GM10266 (cell line): ENCODE measurements around the gene CDK5.

Source experiments
- DNase-seq: peaks from one replicate; pipeline ENCODE4 v3.0.0; 2012; ENCODE audit errors: extremely low spot score
- TF ChIP-seq, protein P1 (sequence below): IDR thresholded peaks from 2 replicates; pipeline ENCODE4 v1.5.1; 2012; ENCODE audit warnings: mild to moderate bottlenecking, low read depth; ENCODE audit not compliant: control insufficient read depth, insufficient read depth; ENCODE audit errors: missing control alignments

Gene CDK5

DNA sequence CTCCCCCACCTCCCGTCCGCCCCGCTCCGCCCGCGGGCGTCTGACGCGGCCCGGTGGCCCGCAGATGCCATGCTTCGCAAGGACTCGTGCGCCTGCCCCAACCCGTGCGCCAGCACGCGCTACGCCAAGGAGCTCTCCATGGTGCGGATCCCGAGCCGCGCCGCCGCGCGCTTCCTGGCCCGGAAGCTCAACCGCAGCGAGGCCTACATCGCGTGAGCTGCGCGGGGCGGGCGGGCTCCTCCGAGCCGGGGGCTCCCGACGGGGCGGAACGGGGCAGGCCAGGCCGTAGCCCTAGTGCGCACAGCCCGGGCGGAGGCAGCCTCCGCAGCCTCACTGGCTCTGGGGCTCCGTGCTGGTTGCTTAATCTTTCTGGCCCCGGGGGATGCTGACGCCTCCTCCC, 6.6 kb downstream of the CDK5 start:
- no peak for DNase-seq
- TF ChIP-seq, protein P1, sequence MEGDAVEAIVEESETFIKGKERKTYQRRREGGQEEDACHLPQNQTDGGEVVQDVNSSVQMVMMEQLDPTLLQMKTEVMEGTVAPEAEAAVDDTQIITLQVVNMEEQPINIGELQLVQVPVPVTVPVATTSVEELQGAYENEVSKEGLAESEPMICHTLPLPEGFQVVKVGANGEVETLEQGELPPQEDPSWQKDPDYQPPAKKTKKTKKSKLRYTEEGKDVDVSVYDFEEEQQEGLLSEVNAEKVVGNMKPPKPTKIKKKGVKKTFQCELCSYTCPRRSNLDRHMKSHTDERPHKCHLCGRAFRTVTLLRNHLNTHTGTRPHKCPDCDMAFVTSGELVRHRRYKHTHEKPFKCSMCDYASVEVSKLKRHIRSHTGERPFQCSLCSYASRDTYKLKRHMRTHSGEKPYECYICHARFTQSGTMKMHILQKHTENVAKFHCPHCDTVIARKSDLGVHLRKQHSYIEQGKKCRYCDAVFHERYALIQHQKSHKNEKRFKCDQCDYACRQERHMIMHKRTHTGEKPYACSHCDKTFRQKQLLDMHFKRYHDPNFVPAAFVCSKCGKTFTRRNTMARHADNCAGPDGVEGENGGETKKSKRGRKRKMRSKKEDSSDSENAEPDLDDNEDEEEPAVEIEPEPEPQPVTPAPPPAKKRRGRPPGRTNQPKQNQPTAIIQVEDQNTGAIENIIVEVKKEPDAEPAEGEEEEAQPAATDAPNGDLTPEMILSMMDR: no peak

DNA sequence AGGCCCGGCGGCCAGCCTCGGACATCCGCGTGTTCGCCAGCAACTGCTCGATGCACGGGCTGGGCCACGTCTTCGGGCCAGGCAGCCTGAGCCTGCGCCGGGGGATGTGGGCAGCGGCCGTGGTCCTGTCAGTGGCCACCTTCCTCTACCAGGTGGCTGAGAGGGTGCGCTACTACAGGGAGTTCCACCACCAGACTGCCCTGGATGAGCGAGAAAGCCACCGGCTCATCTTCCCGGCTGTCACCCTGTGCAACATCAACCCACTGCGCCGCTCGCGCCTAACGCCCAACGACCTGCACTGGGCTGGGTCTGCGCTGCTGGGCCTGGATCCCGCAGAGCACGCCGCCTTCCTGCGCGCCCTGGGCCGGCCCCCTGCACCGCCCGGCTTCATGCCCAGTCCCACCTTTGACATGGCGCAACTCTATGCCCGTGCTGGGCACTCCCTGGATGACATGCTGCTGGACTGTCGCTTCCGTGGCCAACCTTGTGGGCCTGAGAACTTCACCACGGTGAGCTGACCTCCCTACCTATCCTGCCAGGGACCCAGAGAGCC, 8.7 kb downstream of the CDK5 start:
- DNase-seq: no peak
- TF ChIP-seq, protein P1: no peak

DNA sequence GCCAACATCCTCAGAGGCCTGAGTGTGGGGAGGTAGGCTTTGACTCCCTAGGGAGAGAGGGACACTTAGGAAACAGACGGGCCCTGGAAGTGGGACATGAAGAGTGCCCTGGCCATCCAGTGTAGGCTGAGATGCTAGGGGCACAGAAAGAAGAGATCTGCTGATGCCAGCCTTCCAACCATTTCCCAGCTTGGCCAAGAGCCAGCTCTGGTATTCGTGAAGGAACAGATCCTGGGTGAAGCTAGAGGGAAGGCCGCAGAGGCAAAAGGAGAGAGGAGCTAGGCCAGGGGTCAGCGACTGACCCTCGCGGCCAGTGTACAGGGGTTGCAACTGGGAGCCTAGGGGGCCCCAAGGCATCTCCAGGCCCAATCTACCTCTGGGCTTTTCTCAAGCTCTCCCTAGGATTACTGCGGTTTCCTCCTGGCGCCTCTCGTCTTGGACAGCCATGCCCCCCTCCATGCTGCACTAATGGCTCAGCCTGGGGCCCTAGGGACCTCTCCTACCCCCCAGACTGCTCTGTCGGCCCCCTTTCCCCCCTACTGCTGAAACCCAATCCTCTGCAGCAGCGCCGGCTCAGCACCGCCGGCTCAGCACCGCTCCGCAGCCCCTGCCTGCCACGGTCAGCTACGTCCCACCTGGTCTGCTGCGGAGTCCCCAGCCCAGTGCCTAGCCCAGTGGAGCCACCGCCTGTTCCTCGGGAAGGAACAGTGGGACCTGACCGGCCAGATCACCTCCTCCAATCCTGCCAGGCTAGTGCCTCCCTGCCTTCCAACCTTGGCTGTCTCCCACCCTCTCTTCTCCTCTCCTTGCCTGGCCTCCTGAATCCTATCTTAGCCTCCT, 9.5 kb downstream of the CDK5 start, which contains the start of gene ASIC3:
Gene ASIC3 (plus strand): TSS at position 556 of the 840 bp plus-strand sequence. CDS start 355 bp downstream, outside the sequence.
- TF ChIP-seq, protein P1: no peak
- DNase-seq: no peak

DNA sequence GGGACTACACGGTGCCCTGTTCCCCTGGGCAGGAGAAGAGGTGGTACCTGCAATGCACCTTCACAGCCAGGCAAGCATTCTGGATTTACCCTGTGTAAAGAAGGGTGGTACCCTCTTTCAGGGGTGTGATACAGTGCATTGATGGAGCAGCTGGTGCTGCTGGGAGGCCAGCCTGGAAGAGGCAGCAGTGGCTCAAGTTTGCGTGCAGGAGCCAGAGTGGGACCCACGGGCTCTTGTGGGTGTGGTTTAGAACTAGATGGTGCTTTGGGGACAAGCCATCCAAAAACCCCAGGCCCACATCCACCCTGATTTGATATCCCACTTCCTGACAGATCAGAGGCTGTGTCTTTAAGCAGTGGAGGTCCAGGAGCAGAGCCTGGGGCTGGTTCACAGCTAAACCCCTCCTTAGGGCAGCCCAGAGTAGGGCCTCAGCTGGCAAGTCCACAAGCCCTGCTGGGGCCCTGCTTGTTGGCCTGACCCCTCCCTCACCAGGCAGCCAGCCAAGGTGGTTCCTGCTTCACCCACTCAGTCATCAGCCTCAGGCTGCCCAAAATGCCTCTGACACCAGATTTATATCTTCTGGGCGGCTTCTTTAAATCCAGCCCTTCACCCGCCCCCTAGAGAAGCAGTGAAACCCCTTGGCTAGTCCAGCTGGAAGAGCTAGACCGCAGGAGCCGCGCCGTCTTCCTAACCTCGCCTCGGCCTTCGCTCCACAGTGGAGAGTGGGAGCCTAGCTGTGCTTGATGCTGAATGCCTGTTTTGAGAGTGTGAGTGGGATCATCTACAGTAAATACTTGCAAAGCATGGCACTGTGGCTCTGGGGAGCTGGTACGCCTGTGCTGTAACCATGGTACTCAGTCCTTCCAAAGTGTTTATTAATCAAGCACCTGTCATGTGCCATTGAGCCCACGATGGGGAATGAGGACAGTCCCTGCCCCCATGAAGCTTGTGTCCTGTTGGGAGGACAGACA, 10.8 kb downstream of the CDK5 start:
- no peak for DNase-seq
- TF ChIP-seq, protein P1: no peak

DNA sequence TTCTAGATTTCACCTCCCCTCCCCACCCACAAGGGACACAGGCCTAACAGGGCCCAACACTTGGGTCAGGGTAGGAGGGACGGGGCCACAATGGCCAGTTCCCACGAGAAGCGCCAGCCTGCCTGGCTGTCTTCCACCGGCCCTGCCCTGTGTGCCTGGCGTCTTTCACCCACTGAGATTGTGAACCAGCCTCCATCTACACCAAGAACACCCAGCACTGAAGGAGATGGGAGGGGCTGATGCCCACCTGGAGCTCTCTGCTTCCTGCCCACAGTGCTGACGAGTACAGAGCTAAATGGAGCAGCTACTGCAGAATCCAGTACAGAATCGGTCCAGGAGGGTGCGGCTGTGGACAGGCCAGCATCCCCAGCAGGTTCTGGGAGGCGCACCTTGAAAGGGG, 11.7 kb downstream of the CDK5 start:
- DNase-seq: no peak
- TF ChIP-seq, protein P1: no peak

DNA sequence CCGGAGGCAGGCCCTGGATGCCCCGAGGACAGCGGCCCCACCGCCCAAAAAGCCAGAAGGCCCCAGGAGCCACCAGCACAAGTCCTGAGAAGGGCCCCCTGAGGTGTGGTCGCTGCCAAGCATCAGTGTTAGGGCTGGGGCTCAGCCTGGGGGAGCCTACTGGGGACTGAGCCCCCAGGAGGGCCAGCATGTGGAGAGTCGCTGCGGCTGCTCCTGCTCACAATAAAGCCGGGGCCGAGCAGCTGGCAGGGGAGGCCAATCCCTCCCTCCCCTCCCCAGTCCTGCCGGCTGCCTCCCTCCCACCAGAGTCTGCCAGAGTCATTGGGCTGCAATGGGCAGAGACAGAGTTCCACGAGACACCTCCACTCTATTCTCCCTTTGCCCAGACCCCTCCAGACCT, 12.4 kb downstream of the CDK5 start:
- DNase-seq: no peak
- TF ChIP-seq, protein P1: no peak
